Endodermal cell (in vitro differentiated cells): Measurements from ENCODE around the gene BOC. TPM values are rescaled to one million over a fixed set of nuclear protein-coding genes. Genes with fewer than 3 reads are reported as not detected.

Experiments used
- DNase-seq: peaks from one replicate; pipeline ENCODE4 v3.0.0-alpha.2; 2017
- H3K27ac ChIP-seq: 2 replicates; pipeline ENCODE4 v1.5.1; 2013; ENCODE audit warnings: mild to moderate bottlenecking, low read depth, low read length, moderate library complexity
- H3K27me3 ChIP-seq: 2 replicates; pipeline ENCODE4 v1.6.1; 2013; ENCODE audit warnings: mild to moderate bottlenecking, low read length, moderate library complexity; ENCODE audit not compliant: insufficient read depth, control insufficient read depth, poor library complexity, severe bottlenecking
- H3K36me3 ChIP-seq: 2 replicates; pipeline ENCODE4 v1.7.0; 2013; ENCODE audit warnings: mild to moderate bottlenecking, low read length, moderate library complexity; ENCODE audit not compliant: control insufficient read depth, insufficient read depth
- H3K4me1 ChIP-seq: one replicate; pipeline ENCODE4 v1.7.0; 2013; ENCODE audit warnings: low read length; ENCODE audit not compliant: control insufficient read depth, insufficient read depth
- H3K4me3 ChIP-seq: 2 replicates; pipeline ENCODE4 v1.5.1; 2013; ENCODE audit warnings: mild to moderate bottlenecking, low read length, moderate library complexity
- H3K9ac ChIP-seq: 2 replicates; pipeline ENCODE4 v1.6.1; 2013; ENCODE audit warnings: mild to moderate bottlenecking, low read length, moderate library complexity; ENCODE audit not compliant: poor library complexity, severe bottlenecking; ENCODE audit errors: extremely low read depth
- H3K9me3 ChIP-seq: 2 replicates; pipeline ENCODE4 v1.6.1; 2013; ENCODE audit warnings: mild to moderate bottlenecking, low read length, moderate library complexity; ENCODE audit not compliant: control insufficient read depth
- H3K27ac Mint-ChIP-seq: 2 replicates; pipeline ENCODE4 v1.8.0; 2020; ENCODE audit warnings: mixed read lengths
- H3K27me3 Mint-ChIP-seq: 2 replicates; pipeline ENCODE4 v1.8.0; 2021; ENCODE audit warnings: mild to moderate bottlenecking, mixed read lengths; ENCODE audit not compliant: insufficient read depth
- H3K36me3 Mint-ChIP-seq: 2 replicates; pipeline ENCODE4 v1.8.0; 2020; ENCODE audit warnings: low read depth, mixed read lengths
- H3K4me1 Mint-ChIP-seq: 2 replicates; pipeline ENCODE4 v1.8.0; 2020; ENCODE audit warnings: mixed read lengths
- H3K4me3 Mint-ChIP-seq: 2 replicates; pipeline ENCODE4 v1.8.0; 2020; ENCODE audit warnings: mild to moderate bottlenecking, moderate library complexity, mixed read lengths
- H3K9me3 Mint-ChIP-seq: 2 replicates; pipeline ENCODE4 v1.8.0; 2020; ENCODE audit warnings: mild to moderate bottlenecking, mixed read lengths
- CTCF ChIP-seq: fragments of 200-600 bp; sonication (generic); conservative IDR thresholded peaks from 2 replicates; pipeline ENCODE4 v1.5.0; 2021; ENCODE audit warnings: antibody characterized with exemption, mild to moderate bottlenecking
- WGBS, 2 experiments: methylation state at CpG; one replicate each; pipeline versions ENCODE4 v1.1.5 to v1.1.7; 2013; ENCODE audit warnings: missing lambda C conversion rate in 2 of 2, mixed read lengths in 1 of 2; ENCODE audit not compliant: insufficient coverage in 1 of 2, insufficient read length in 1 of 2; 5-methylcytosine and 5-hydroxymethylcytosine counted together
- total RNA-seq, 2 donors: library from RNA; stranded (reverse); fragmentation: NEBNext Ultra II Directional in 1 of 2; extraction: Animal tissue kit (Norgen Biotek cat#: 25700) in 1 of 2; gene quantifications; 2 replicates in 1 of 2; 3 replicates in 1 of 2; pipeline ENCODE4 v1.2.1, GENCODE V29; 2021

The BOC gene
- total RNA-seq, 2 donors from 2014 or later = 9.8 to 12.3 TPM

GRCh38 chr3:113278599-113278955, 67.2 kb downstream of the BOC start:
- Histone ChIP-seq H3K9me3 (no peaks in the 10 kb centered on the region), H3K4me1 (peaks cover 4% of the 10 kb centered on the region), H3K36me3 (no peaks in the 10 kb centered on the region), H3K4me3 (no peak overlapping the region), H3K27ac (peak overlapping the region; percentile 30), H3K9ac (no peak overlapping the region), H3K27me3 (peaks cover 7% of the 10 kb centered on the region)
- peaks cover 21% of the 10 kb centered on the region for H3K4me1 Mint-ChIP-seq
- no peak overlapping the region for H3K27ac Mint-ChIP-seq
- no peaks in the 10 kb centered on the region for H3K27me3 Mint-ChIP-seq
- 92 to 93% methylated on average over 3 to 11 of the region's 11 CpGs for WGBS, 2 experiments
- H3K36me3 Mint-ChIP-seq = peaks cover 2% of the 10 kb centered on the region
- H3K4me3 Mint-ChIP-seq = no peak overlapping the region
- no peaks in the 10 kb centered on the region for H3K9me3 Mint-ChIP-seq
- DNase-seq = no peak
- no peak for TF ChIP-seq CTCF

- peak overlapping the region; percentile 22 for H3K27ac ChIP-seq
- H3K9ac ChIP-seq = no peak overlapping the region
- Mint-ChIP-seq H3K27ac (no peak overlapping the region), H3K27me3 (peaks cover under 1% of the 10 kb centered on the region), H3K9me3 (no peaks in the 10 kb centered on the region), H3K4me3 (no peak overlapping the region), H3K36me3 (peaks cover 2% of the 10 kb centered on the region), H3K4me1 (peaks cover 21% of the 10 kb centered on the region)
- H3K27me3 ChIP-seq = peaks cover 7% of the 10 kb centered on the region
- DNase-seq = peak; percentile 75
- no peaks in the 10 kb centered on the region for H3K36me3 ChIP-seq
- 95 to 96% methylated on average over 14 to 17 of the region's 17 CpGs for WGBS, 2 experiments
- no peaks in the 10 kb centered on the region for H3K9me3 ChIP-seq
- peaks cover 4% of the 10 kb centered on the region for H3K4me1 ChIP-seq
- H3K4me3 ChIP-seq = no peak overlapping the region
- peak; percentile 59 for TF ChIP-seq CTCF
Measured at GRCh38 chr3:113279686-113280085, 68.3 kb downstream of the BOC start.

DNA sequence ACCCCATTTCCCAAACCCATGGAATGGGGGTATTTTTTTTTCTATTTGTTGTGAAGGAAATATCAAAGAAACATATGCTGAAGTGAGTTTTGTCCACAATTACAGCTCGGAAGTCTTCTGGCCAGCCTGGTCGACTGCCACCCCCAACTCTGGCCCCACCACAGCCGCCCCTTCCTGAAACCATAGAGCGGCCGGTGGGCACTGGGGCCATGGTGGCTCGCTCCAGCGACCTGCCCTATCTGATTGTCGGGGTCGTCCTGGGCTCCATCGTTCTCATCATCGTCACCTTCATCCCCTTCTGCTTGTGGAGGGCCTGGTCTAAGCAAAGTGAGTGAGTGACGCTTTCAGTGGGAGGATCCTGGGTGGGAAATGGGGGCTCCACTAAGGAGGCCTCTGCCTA, 71.9 kb downstream of the BOC start:
- 96 to 100% methylated on average over 3 to 12 of the region's 12 CpGs for WGBS, 2 experiments
- H3K27me3 Mint-ChIP-seq = peaks cover 2% of the 10 kb centered on the region
- no peaks in the 10 kb centered on the region for H3K36me3 ChIP-seq
- no peaks in the 10 kb centered on the region for H3K27me3 ChIP-seq
- H3K4me1 ChIP-seq = peaks cover 4% of the 10 kb centered on the region
- no peak for TF ChIP-seq CTCF
- H3K9me3 Mint-ChIP-seq = no peaks in the 10 kb centered on the region
- DNase-seq = no peak
- no peaks in the 10 kb centered on the region for H3K9me3 ChIP-seq
- peak overlapping the region; percentile 38 for H3K27ac ChIP-seq
- H3K27ac Mint-ChIP-seq = no peak overlapping the region
- no peak overlapping the region for H3K4me3 ChIP-seq
- H3K4me3 Mint-ChIP-seq = no peak overlapping the region
- peaks cover 2% of the 10 kb centered on the region for H3K36me3 Mint-ChIP-seq
- peaks cover 7% of the 10 kb centered on the region for H3K4me1 Mint-ChIP-seq
- no peak overlapping the region for H3K9ac ChIP-seq
